ENCODE measurements around the gene TCTN2. TPM values are rescaled to one million over a fixed set of nuclear protein-coding genes. Genes with fewer than 3 reads are reported as not detected.

Gene TCTN2
- total RNA-seq, 1 experiment from 2014 or later = 12.1 TPM

DNA sequence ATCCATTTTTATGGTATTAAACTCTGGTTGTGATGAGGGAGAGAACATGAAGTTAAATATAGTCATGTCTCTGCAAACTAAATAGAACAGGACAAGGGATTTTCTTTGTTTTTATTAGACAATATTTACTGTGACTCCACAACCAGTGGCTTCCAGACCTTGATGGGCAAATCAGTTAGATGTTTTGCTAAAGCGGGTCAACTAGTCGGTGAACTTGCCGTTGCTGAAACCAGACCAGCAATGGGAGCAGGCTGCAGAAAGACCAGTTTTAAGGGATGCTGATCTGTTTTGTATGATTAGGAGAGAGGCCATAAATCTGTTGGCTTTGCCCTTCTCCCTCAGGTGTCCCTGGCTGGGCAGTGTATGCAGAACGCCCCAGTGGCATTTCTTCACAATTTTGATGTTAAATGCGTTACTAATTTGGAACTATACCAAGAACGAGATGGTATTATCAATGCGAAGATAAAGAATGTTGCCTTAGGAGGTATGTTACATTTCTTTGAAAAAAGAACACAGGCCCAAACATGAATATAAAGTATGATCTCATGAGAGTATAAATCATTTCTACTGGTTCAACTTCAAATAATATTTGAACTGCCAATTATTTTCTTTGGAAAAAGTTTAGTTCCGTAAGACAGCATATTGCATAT lies 19.4 kb downstream of the TCTN2 start:
- ChIA-PET RAD21 (ENCODE audit: low non-redundant PET in 1 of 2, low total read pairs in 2 of 2, uncharacterized antibody in 2 of 2, unreplicated experiment in 2 of 2) (no interaction called here), CTCF (no interaction called here), POLR2A (no interaction called here)
- no peaks in the 10 kb centered on the region for H3K79me2 ChIP-seq (ENCODE audit: insufficient read depth, low read length)
- H3K4me1 ChIP-seq (ENCODE audit: control insufficient read depth in 1 of 2, insufficient read depth in 2 of 2, low read length in 2 of 2) = no peaks in the 10 kb centered on the region
- no peak for TF ChIP-seq SRF (IDR thresholded peaks at IDR 0.05; ENCODE audit: low read depth)
- TF ChIP-seq, protein P1, sequence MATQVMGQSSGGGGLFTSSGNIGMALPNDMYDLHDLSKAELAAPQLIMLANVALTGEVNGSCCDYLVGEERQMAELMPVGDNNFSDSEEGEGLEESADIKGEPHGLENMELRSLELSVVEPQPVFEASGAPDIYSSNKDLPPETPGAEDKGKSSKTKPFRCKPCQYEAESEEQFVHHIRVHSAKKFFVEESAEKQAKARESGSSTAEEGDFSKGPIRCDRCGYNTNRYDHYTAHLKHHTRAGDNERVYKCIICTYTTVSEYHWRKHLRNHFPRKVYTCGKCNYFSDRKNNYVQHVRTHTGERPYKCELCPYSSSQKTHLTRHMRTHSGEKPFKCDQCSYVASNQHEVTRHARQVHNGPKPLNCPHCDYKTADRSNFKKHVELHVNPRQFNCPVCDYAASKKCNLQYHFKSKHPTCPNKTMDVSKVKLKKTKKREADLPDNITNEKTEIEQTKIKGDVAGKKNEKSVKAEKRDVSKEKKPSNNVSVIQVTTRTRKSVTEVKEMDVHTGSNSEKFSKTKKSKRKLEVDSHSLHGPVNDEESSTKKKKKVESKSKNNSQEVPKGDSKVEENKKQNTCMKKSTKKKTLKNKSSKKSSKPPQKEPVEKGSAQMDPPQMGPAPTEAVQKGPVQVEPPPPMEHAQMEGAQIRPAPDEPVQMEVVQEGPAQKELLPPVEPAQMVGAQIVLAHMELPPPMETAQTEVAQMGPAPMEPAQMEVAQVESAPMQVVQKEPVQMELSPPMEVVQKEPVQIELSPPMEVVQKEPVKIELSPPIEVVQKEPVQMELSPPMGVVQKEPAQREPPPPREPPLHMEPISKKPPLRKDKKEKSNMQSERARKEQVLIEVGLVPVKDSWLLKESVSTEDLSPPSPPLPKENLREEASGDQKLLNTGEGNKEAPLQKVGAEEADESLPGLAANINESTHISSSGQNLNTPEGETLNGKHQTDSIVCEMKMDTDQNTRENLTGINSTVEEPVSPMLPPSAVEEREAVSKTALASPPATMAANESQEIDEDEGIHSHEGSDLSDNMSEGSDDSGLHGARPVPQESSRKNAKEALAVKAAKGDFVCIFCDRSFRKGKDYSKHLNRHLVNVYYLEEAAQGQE (IDR thresholded peaks at IDR 0.05; ENCODE audit: low read depth) = no peak
- no peak for TF ChIP-seq JUND (IDR thresholded peaks at IDR 0.05)
- TF ChIP-seq SP1 (IDR thresholded peaks at IDR 0.05; ENCODE audit: low read depth) = no peak
- no peak for TF ChIP-seq POLR2A (IDR thresholded peaks at IDR 0.05; ENCODE audit: borderline replicate concordance, extremely low read depth, insufficient read depth, insufficient read length)
- TF ChIP-seq RAD21 (IDR thresholded peaks at IDR 0.05; ENCODE audit: low read depth) = no peak
- TF ChIP-seq YY1 (IDR thresholded peaks at IDR 0.05; ENCODE audit: extremely low read depth, insufficient replicate concordance, low read depth, low read length) = no peak
- TF ChIP-seq, protein P2, sequence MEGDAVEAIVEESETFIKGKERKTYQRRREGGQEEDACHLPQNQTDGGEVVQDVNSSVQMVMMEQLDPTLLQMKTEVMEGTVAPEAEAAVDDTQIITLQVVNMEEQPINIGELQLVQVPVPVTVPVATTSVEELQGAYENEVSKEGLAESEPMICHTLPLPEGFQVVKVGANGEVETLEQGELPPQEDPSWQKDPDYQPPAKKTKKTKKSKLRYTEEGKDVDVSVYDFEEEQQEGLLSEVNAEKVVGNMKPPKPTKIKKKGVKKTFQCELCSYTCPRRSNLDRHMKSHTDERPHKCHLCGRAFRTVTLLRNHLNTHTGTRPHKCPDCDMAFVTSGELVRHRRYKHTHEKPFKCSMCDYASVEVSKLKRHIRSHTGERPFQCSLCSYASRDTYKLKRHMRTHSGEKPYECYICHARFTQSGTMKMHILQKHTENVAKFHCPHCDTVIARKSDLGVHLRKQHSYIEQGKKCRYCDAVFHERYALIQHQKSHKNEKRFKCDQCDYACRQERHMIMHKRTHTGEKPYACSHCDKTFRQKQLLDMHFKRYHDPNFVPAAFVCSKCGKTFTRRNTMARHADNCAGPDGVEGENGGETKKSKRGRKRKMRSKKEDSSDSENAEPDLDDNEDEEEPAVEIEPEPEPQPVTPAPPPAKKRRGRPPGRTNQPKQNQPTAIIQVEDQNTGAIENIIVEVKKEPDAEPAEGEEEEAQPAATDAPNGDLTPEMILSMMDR (IDR thresholded peaks at IDR 0.05 in 2 of 3, conservative IDR thresholded peaks at IDR 0.05 in 1 of 3; ENCODE audit: borderline replicate concordance in 1 of 3, insufficient read depth in 1 of 3, low read depth in 2 of 3, low read length in 2 of 3) = no peak
- TF ChIP-seq FOSL1 (IDR thresholded peaks at IDR 0.05; ENCODE audit: low read depth) = no peak
- TF ChIP-seq ZNF274 (IDR thresholded peaks at IDR 0.05; ENCODE audit: low read depth, low read length) = no peak
- TF ChIP-seq, protein P3, sequence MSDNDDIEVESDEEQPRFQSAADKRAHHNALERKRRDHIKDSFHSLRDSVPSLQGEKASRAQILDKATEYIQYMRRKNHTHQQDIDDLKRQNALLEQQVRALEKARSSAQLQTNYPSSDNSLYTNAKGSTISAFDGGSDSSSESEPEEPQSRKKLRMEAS (IDR thresholded peaks at IDR 0.05) = no peak
- no peak for TF ChIP-seq EGR1 (IDR thresholded peaks at IDR 0.05; ENCODE audit: low read depth)
- no peak for TF ChIP-seq TCF7L2 (IDR thresholded peaks at IDR 0.05; ENCODE audit: borderline replicate concordance, extremely low read depth, insufficient read depth, insufficient read length)
- TF ChIP-seq EZH2phosphoT487 (IDR thresholded peaks at IDR 0.05; ENCODE audit: borderline replicate concordance) = no peak
- no peak for TF ChIP-seq POLR2AphosphoS5 (IDR thresholded peaks at IDR 0.05; ENCODE audit: low read depth, low read length)
- H3K9ac ChIP-seq (ENCODE audit: low read length) = no peak overlapping the region
- ATAC-seq (no peak), DNase-seq (ENCODE audit: low read depth, low spot score) (no peak)
- H3K4me3 ChIP-seq (replicated peaks in 1 of 2; ENCODE audit: low read depth in 1 of 2, low read length in 2 of 2) = no peak overlapping the region
- no peaks in the 10 kb centered on the region for H4K20me1 ChIP-seq (ENCODE audit: insufficient read depth)
- intact Hi-C loops (cut with micrococcal nuclease) = no loop called here
- H2AFZ ChIP-seq (ENCODE audit: low read depth, low read length, poor library complexity, severe bottlenecking) = no peak overlapping the region
- no peaks in the 10 kb centered on the region for H3K27me3 ChIP-seq (ENCODE audit: insufficient read depth, low read length)
- BruUV-seq (replicated peaks) = no TSS peak
- no peaks in the 10 kb centered on the region for H3K36me3 ChIP-seq (ENCODE audit: control insufficient read depth in 1 of 2, insufficient read depth in 2 of 2, low read length in 2 of 2)
- no peaks in the 10 kb centered on the region for H3K9me2 ChIP-seq (ENCODE audit: insufficient read depth)
- H3K9me3 ChIP-seq (ENCODE audit: control insufficient read depth in 1 of 2, insufficient read depth in 1 of 2, low read depth in 1 of 2, low read length in 2 of 2) = no peaks in the 10 kb centered on the region
- H3K4me2 ChIP-seq (ENCODE audit: low read length) = no peak overlapping the region
- no peak overlapping the region for H3K27ac ChIP-seq (ENCODE audit: low read depth, low read length)

Measured in HCT116 (cell line).